ENCODE data around the gene OPRD1.

Gene OPRD1

GRCh38 chr1:28782011-28782410 lies 30.0 kb upstream of the OPRD1 start:
- Histone ChIP-seq H3F3A (ENCODE audit: insufficient read depth) (no peaks in the 10 kb centered on the region; the same call in 1 of the 2 replicates), H3K36me3 (ENCODE audit: low read length) (no peaks in the 10 kb centered on the region), H3K9me3 (ENCODE audit: insufficient read depth, low read length) (no peaks in the 10 kb centered on the region), H3K27ac (ENCODE audit: low read depth, low read length) (no peak overlapping the region), H3K9ac (ENCODE audit: low read length) (no peak overlapping the region), H2AFZ (ENCODE audit: low read depth, low read length, severe bottlenecking) (no peak overlapping the region), H3K9me2 (replicated peaks; ENCODE audit: insufficient read depth, low read length) (no peaks in the 10 kb centered on the region), H3K4me3 (ENCODE audit: insufficient read depth, low read length, poor library complexity, severe bottlenecking) (no peak overlapping the region), H3K79me2 (ENCODE audit: insufficient read depth, low read length) (no peaks in the 10 kb centered on the region), H3K4me2 (ENCODE audit: low read depth, low read length, poor library complexity, severe bottlenecking) (no peak overlapping the region), H3K27me3 (ENCODE audit: low read length) (no peaks in the 10 kb centered on the region), H4K20me1 (ENCODE audit: low read depth, low read length) (no peaks in the 10 kb centered on the region)
- TF ChIP-seq EZH2phosphoT487 (conservative IDR thresholded peaks at IDR 0.05; ENCODE audit: low read length): no peak
- no peak for TF ChIP-seq CTCF (IDR thresholded peaks at IDR 0.05; ENCODE audit: insufficient read depth, low read length, poor library complexity, severe bottlenecking)

- no peaks in the 10 kb centered on the region for H3K27me3 ChIP-seq (ENCODE audit: low read length)
- H3K36me3 ChIP-seq (ENCODE audit: low read length): no peaks in the 10 kb centered on the region
- H3F3A ChIP-seq (ENCODE audit: insufficient read depth): no peaks in the 10 kb centered on the region
- no peaks in the 10 kb centered on the region for H3K79me2 ChIP-seq (ENCODE audit: insufficient read depth, low read length)
- no peaks in the 10 kb centered on the region for H3K9me2 ChIP-seq (replicated peaks; ENCODE audit: insufficient read depth, low read length)
- H4K20me1 ChIP-seq (ENCODE audit: low read depth, low read length): no peaks in the 10 kb centered on the region
- H3K4me3 ChIP-seq (ENCODE audit: insufficient read depth, low read length, poor library complexity, severe bottlenecking): no peak overlapping the region
- no peak for TF ChIP-seq EZH2phosphoT487 (conservative IDR thresholded peaks at IDR 0.05; ENCODE audit: low read length)
- TF ChIP-seq CTCF (IDR thresholded peaks at IDR 0.05; ENCODE audit: insufficient read depth, low read length, poor library complexity, severe bottlenecking): no peak
- no peak overlapping the region for H3K27ac ChIP-seq (ENCODE audit: low read depth, low read length)
- no peaks in the 10 kb centered on the region for H3K9me3 ChIP-seq (ENCODE audit: insufficient read depth, low read length)
- H3K4me2 ChIP-seq (ENCODE audit: low read depth, low read length, poor library complexity, severe bottlenecking): no peak overlapping the region
- H3K9ac ChIP-seq (ENCODE audit: low read length): no peak overlapping the region
- no peak overlapping the region for H2AFZ ChIP-seq (ENCODE audit: low read depth, low read length, severe bottlenecking)
These were observed 28.6 kb upstream of the OPRD1 start for GRCh38 chr1:28783363-28783762.

DNA sequence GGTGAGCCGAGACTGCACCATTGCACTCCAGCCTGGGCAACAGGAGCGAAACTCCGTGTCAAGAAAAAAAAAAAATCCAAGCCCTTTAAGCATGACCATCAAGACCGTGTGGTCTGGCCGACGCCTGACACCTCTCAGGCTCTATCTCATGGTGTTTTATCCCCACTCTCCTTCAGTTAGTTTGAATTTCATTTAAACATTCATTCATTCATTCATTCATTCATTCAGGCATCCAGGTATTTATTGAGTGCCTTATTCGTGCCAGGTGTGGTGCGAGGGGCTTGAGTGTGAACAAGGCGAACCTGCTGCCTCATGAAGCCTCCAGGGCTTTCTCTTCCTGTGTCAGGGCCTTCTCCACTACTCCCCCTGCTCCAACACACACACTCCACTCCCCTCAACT lies 22.6 kb upstream of the OPRD1 start:
- Histone ChIP-seq H3K27ac (ENCODE audit: low read depth, low read length) (no peak overlapping the region), H3K9ac (ENCODE audit: low read length) (no peak overlapping the region), H3K4me2 (ENCODE audit: low read depth, low read length, poor library complexity, severe bottlenecking) (no peak overlapping the region), H3K79me2 (ENCODE audit: insufficient read depth, low read length) (no peaks in the 10 kb centered on the region), H4K20me1 (ENCODE audit: low read depth, low read length) (no peaks in the 10 kb centered on the region), H3K27me3 (ENCODE audit: low read length) (no peaks in the 10 kb centered on the region), H3F3A (ENCODE audit: insufficient read depth) (no peaks in the 10 kb centered on the region), H3K9me3 (ENCODE audit: insufficient read depth, low read length) (no peaks in the 10 kb centered on the region), H2AFZ (ENCODE audit: low read depth, low read length, severe bottlenecking) (no peak overlapping the region), H3K4me3 (ENCODE audit: insufficient read depth, low read length, poor library complexity, severe bottlenecking) (no peak overlapping the region), H3K9me2 (replicated peaks; ENCODE audit: insufficient read depth, low read length) (no peaks in the 10 kb centered on the region), H3K36me3 (ENCODE audit: low read length) (no peaks in the 10 kb centered on the region)
- no peak for TF ChIP-seq EZH2phosphoT487 (conservative IDR thresholded peaks at IDR 0.05; ENCODE audit: low read length)
- no peak for TF ChIP-seq CTCF (IDR thresholded peaks at IDR 0.05; ENCODE audit: insufficient read depth, low read length, poor library complexity, severe bottlenecking)
